ENCODE measurements around the gene MYL10. TPM values are rescaled to one million over a fixed set of nuclear protein-coding genes. Genes with fewer than 3 reads are reported as not detected.

Gene MYL10
- total RNA-seq, 1 experiment from 2014 or later: not detected

DNA sequence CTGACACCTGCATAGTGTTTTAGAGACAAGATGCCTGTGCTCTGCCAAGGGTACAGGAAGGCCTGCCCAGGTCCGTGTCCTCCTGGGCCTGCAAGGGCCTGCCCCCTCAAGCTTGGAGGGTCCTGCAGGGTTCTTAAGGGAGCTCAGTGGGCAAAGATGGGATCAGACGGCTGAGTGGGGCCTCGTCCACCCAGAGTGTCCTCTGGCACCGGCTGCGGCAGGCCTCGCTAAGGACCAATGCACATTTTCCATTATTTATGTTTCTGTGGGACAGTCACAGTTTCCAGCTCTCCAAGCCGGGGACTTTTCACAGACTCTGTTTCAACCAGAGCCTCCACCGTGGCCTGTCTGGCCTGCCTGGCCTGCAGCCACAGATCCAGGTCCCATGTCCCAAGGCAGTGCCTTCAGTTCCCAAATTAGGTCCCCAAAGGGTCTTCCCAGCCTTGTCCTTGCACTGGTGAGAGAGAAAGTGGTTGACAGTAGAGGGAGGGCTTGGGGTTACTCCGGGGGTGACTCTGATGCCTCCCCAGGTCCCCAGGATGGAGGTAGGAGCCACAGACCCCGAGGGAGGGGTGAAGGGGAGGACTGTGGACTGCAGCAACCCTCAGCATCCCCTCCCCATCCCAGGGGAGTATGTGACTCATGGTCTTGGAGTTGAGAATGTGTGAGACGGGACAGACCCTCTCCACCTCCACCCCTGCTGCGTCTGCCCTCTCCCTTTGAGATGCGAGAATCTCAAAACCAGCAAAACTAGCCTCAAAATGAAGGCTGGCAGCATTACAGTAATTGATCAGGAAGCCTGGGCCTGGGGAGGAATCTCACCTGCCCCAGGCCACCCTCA is 14.8 kb downstream of the MYL10 start (continued):
- no peak for TF ChIP-seq REST (IDR thresholded peaks at IDR 0.05; ENCODE audit: low read depth)
- TF ChIP-seq CTCF (IDR thresholded peaks at IDR 0.05 in 2 of 3, conservative IDR thresholded peaks at IDR 0.05 in 1 of 3; ENCODE audit: borderline replicate concordance in 1 of 3, insufficient read depth in 1 of 3, low read depth in 2 of 3, low read length in 2 of 3): no peak

DNA sequence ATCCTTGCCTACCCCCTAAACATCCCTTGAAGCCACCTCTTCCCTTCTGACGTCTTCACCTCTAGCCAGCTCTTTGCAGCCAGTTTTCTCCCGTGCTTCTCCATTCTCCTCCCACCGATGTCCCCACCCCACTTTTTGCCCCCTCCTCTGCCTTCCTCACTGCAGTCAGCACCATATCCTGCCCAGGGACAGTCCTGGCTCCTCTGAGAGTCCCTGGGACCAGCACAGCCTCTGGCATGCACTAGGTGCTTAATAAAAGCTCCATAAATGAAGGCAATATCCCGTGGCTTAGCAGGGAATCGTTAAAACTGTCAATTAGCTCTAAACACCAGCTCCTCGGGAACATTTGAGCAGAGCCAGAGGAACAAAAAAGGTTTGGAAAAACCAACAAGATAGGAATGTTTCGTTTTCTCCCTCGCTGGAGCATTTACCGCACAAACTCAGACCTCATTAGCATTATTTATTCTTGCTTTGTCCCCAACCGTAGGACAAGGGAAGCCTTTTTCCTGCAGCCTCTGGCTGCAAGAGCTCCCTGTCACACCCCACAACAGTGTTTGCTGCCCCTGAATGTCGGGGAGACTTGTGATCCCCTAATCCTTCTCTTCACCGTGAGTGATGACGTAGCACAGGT is 16.1 kb downstream of the MYL10 start:
- no peak overlapping the region for H3K4me3 ChIP-seq (replicated peaks in 1 of 2; ENCODE audit: low read depth in 1 of 2, low read length in 2 of 2)
- ChIA-PET RAD21 (ENCODE audit: low non-redundant PET in 1 of 2, low total read pairs in 2 of 2, uncharacterized antibody in 2 of 2, unreplicated experiment in 2 of 2) (no interaction called here), CTCF (interaction anchor here (2.2 kb wide), 1 partner anchor 10 kb away, joined by 7 read pairs; no protein-coding TSS in a partner anchor), POLR2A (no interaction called here)
- ATAC-seq (no peak), DNase-seq (ENCODE audit: low read depth, low spot score) (no peak)
- no peaks in the 10 kb centered on the region for H3K27me3 ChIP-seq (ENCODE audit: insufficient read depth, low read length)
- no peak overlapping the region for H3K9ac ChIP-seq (ENCODE audit: low read length)
- BruUV-seq (replicated peaks): no TSS peak
- H3K79me2 ChIP-seq (ENCODE audit: insufficient read depth, low read length): no peaks in the 10 kb centered on the region
- intact Hi-C loops (cut with micrococcal nuclease): no loop called here
- H4K20me1 ChIP-seq (ENCODE audit: insufficient read depth): no peaks in the 10 kb centered on the region
- no peaks in the 10 kb centered on the region for H3K9me2 ChIP-seq (ENCODE audit: insufficient read depth)
- no peak overlapping the region for H3K27ac ChIP-seq (ENCODE audit: low read depth, low read length)
- H3K9me3 ChIP-seq (ENCODE audit: control insufficient read depth in 1 of 2, insufficient read depth in 1 of 2, low read depth in 1 of 2, low read length in 2 of 2): no peaks in the 10 kb centered on the region
- peaks cover 11 to 18% of the 10 kb centered on the region in 2 experiments; a peak in 3 of 4 replicates for H3K4me1 ChIP-seq (ENCODE audit: control insufficient read depth in 1 of 2, insufficient read depth in 2 of 2, low read length in 2 of 2)
- H3K36me3 ChIP-seq (ENCODE audit: control insufficient read depth in 1 of 2, insufficient read depth in 2 of 2, low read length in 2 of 2): no peaks in the 10 kb centered on the region
- H2AFZ ChIP-seq (ENCODE audit: low read depth, low read length, poor library complexity, severe bottlenecking): no peak overlapping the region
- H3K4me2 ChIP-seq (ENCODE audit: low read length): no peak overlapping the region
- TF ChIP-seq ELF1 (IDR thresholded peaks at IDR 0.05; ENCODE audit: borderline replicate concordance, low read depth) (no peak), SRF (IDR thresholded peaks at IDR 0.05; ENCODE audit: low read depth) (no peak), YY1 (IDR thresholded peaks at IDR 0.05; ENCODE audit: extremely low read depth, insufficient replicate concordance, low read depth, low read length) (no peak), POLR2A (IDR thresholded peaks at IDR 0.05; ENCODE audit: borderline replicate concordance, extremely low read depth, insufficient read depth, insufficient read length) (no peak), JUND (IDR thresholded peaks at IDR 0.05) (no peak), POLR2AphosphoS5 (IDR thresholded peaks at IDR 0.05; ENCODE audit: low read depth, low read length) (no peak), ZBTB33 (IDR thresholded peaks at IDR 0.05; ENCODE audit: extremely low read depth, insufficient replicate concordance, low read length) (no peak), SP1 (IDR thresholded peaks at IDR 0.05; ENCODE audit: low read depth) (no peak), CBX3 (IDR thresholded peaks at IDR 0.05; ENCODE audit: low read depth) (no peak), EGR1 (IDR thresholded peaks at IDR 0.05; ENCODE audit: low read depth) (no peak), FOSL1 (IDR thresholded peaks at IDR 0.05; ENCODE audit: low read depth) (no peak), TCF7L2 (IDR thresholded peaks at IDR 0.05; ENCODE audit: borderline replicate concordance, extremely low read depth, insufficient read depth, insufficient read length) (no peak), CEBPB (IDR thresholded peaks at IDR 0.05; ENCODE audit: low read depth) (no peak)
